HUES64 (cell line): ENCODE measurements around the gene TMEM151B.

Source experiments
- H3K27ac ChIP-seq: 2 replicates; pipeline ENCODE4 v1.7.0; 2013; ENCODE audit warnings: low read depth, low read length, inconsistent platforms
- H3K27me3 ChIP-seq: 2 replicates; pipeline ENCODE4 v1.6.1; 2013; ENCODE audit warnings: mild to moderate bottlenecking, low read length; ENCODE audit not compliant: insufficient read depth
- H3K36me3 ChIP-seq: 2 replicates; pipeline ENCODE4 v1.6.1; 2013; ENCODE audit warnings: mild to moderate bottlenecking, low read length; ENCODE audit not compliant: insufficient read depth
- H3K4me1 ChIP-seq: 2 replicates; pipeline ENCODE4 v1.6.1; 2013; ENCODE audit warnings: mild to moderate bottlenecking, low read length, moderate library complexity; ENCODE audit not compliant: insufficient read depth
- H3K4me3 ChIP-seq: 2 replicates; pipeline ENCODE4 v1.5.1; 2013; ENCODE audit warnings: mild to moderate bottlenecking, low read length, moderate library complexity
- H3K9ac ChIP-seq: 2 replicates; pipeline ENCODE4 v1.6.1; 2013; ENCODE audit warnings: mild to moderate bottlenecking, low read depth, low read length
- H3K9me3 ChIP-seq: 2 replicates; pipeline ENCODE4 v1.6.1; 2013; ENCODE audit warnings: low read depth, low read length; ENCODE audit not compliant: insufficient read depth
- WGBS: fragments of 150-250, 120-280 bp; methylation state at CpG from one replicate; pipeline ENCODE4 v1.1.7; 2013; ENCODE audit warnings: missing lambda C conversion rate; 5-methylcytosine and 5-hydroxymethylcytosine counted together

Gene TMEM151B

GRCh38 chr6:44254191-44255104 is 15.8 kb upstream of the TMEM151B start:
- H3K27ac ChIP-seq = peak overlapping the region; percentile 7; the same call in 1 of the 2 replicates
- no peaks in the 10 kb centered on the region for H3K9me3 ChIP-seq
- no peak overlapping the region for H3K9ac ChIP-seq
- peaks cover 76% of the 10 kb centered on the region for H3K36me3 ChIP-seq
- no peaks in the 10 kb centered on the region for H3K27me3 ChIP-seq
- peaks cover 12% of the 10 kb centered on the region; the same call in 1 of the 2 replicates for H3K4me1 ChIP-seq
- H3K4me3 ChIP-seq = no peak overlapping the region
- 86% methylated on average over 12 of the region's 12 CpGs for WGBS

GRCh38 chr6:44255105-44255808 is 15.0 kb upstream of the TMEM151B start:
- Histone ChIP-seq H3K4me1 (peaks cover 10% of the 10 kb centered on the region; the same call in 1 of the 2 replicates), H3K9me3 (no peaks in the 10 kb centered on the region), H3K4me3 (peak overlapping the region; percentile 92; the same call in 1 of the 2 replicates), H3K9ac (no peak overlapping the region; the same call in 1 of the 2 replicates), H3K27me3 (no peaks in the 10 kb centered on the region), H3K27ac (peak overlapping the region; percentile 7; the same call in 1 of the 2 replicates), H3K36me3 (peaks cover 76% of the 10 kb centered on the region)
- WGBS = 85% methylated on average over 16 of the region's 16 CpGs

- Histone ChIP-seq H3K9me3 (no peaks in the 10 kb centered on the region), H3K9ac (peak overlapping the region; percentile 94), H3K36me3 (peaks cover 72% of the 10 kb centered on the region), H3K4me3 (peak overlapping the region; percentile 92), H3K27ac (peak overlapping the region; percentile 94), H3K27me3 (no peaks in the 10 kb centered on the region), H3K4me1 (peaks cover 10% of the 10 kb centered on the region; the same call in 1 of the 2 replicates)
- WGBS = 30% methylated on average over 15 of the region's 15 CpGs
Measured at GRCh38 chr6:44255871-44256774, 14.1 kb upstream of the TMEM151B start.

GRCh38 chr6:44256775-44257024 is 13.6 kb upstream of the TMEM151B start:
- peaks cover 69% of the 10 kb centered on the region for H3K36me3 ChIP-seq
- H3K4me3 ChIP-seq = peak overlapping the region; percentile 92
- H3K9me3 ChIP-seq = no peaks in the 10 kb centered on the region
- H3K9ac ChIP-seq = peak overlapping the region; percentile 94
- H3K4me1 ChIP-seq = peaks cover 10% of the 10 kb centered on the region; the same call in 1 of the 2 replicates
- whole genome bisulfite sequencing = 1% methylated on average over 12 of the region's 12 CpGs
- no peaks in the 10 kb centered on the region for H3K27me3 ChIP-seq
- H3K27ac ChIP-seq = peak overlapping the region; percentile 94

GRCh38 chr6:44257025-44257752 is 13.1 kb upstream of the TMEM151B start, which contains the start of gene SLC35B2:
TSS of gene SLC35B2 (minus strand) at chr6:44257528. CDS start at chr6:44257410, 118 bp downstream.
- no peaks in the 10 kb centered on the region for H3K9me3 ChIP-seq
- no peaks in the 10 kb centered on the region for H3K27me3 ChIP-seq
- peak within 1 kb of the TSS; percentile 94 for H3K27ac ChIP-seq
- H3K36me3 ChIP-seq = peaks cover 65% of the 10 kb centered on the region
- WGBS = under 1% methylated on average over 80 of the region's 80 CpGs
- peak within 1 kb of the TSS; percentile 94 for H3K9ac ChIP-seq
- H3K4me1 ChIP-seq = peaks cover 10% of the 10 kb centered on the region; the same call in 1 of the 2 replicates
- peak within 1 kb of the TSS; percentile 92 for H3K4me3 ChIP-seq

GRCh38 chr6:44257753-44258324 is 12.4 kb upstream of the TMEM151B start:
- peak overlapping the region; percentile 94; the same call in 1 of the 2 replicates for H3K27ac ChIP-seq
- no peaks in the 10 kb centered on the region for H3K27me3 ChIP-seq
- H3K36me3 ChIP-seq = peaks cover 58% of the 10 kb centered on the region
- H3K4me1 ChIP-seq = peaks cover 16% of the 10 kb centered on the region; the same call in 1 of the 2 replicates
- H3K4me3 ChIP-seq = peak overlapping the region; percentile 92
- H3K9ac ChIP-seq = peak overlapping the region; percentile 94
- H3K9me3 ChIP-seq = no peaks in the 10 kb centered on the region
- WGBS = 43% methylated on average over 15 of the region's 15 CpGs

- Histone ChIP-seq H3K27me3 (no peaks in the 10 kb centered on the region), H3K36me3 (peaks cover 53% of the 10 kb centered on the region), H3K9me3 (no peaks in the 10 kb centered on the region), H3K4me1 (peaks cover 22% of the 10 kb centered on the region; the same call in 1 of the 2 replicates), H3K9ac (no peak overlapping the region), H3K4me3 (0 out of 2 replicates have a peak overlapping the region, but pooled peaks have one; percentile 92), H3K27ac (no peak overlapping the region)
- 89% methylated on average over 9 of the region's 9 CpGs for WGBS
Measured at GRCh38 chr6:44258325-44258863, 11.9 kb upstream of the TMEM151B start.

- Histone ChIP-seq H3K4me3 (no peak overlapping the region), H3K9ac (no peak overlapping the region), H3K9me3 (no peaks in the 10 kb centered on the region), H3K27ac (no peak overlapping the region), H3K36me3 (peaks cover 47% of the 10 kb centered on the region), H3K4me1 (peaks cover 27% of the 10 kb centered on the region), H3K27me3 (no peaks in the 10 kb centered on the region)
- 97% methylated on average over 3 of the region's 3 CpGs for WGBS
Measured at GRCh38 chr6:44258921-44259320, 11.3 kb upstream of the TMEM151B start.

- H3K36me3 ChIP-seq = peaks cover 36% of the 10 kb centered on the region
- H3K27ac ChIP-seq = no peak overlapping the region
- no peaks in the 10 kb centered on the region for H3K9me3 ChIP-seq
- peaks cover 34% of the 10 kb centered on the region for H3K4me1 ChIP-seq
- peaks cover 5% of the 10 kb centered on the region for H3K27me3 ChIP-seq
- H3K4me3 ChIP-seq = no peak overlapping the region
- no peak overlapping the region for H3K9ac ChIP-seq
- WGBS = 93% methylated on average over 8 of the region's 8 CpGs
Measured at GRCh38 chr6:44260011-44260410, 10.2 kb upstream of the TMEM151B start.
